Trophoblast cell (in vitro differentiated cells and primary cell): ENCODE results near the gene SST.
"Not testable (repeated sequence)": the region's sequence is repeated elsewhere in the genome, so short reads cannot be mapped to it uniquely, and the experiment has no call there.

Source experiments
- DNase-seq, 2 donors: peaks; one replicate each; pipeline ENCODE4 v3.0.0-alpha.2; 2016
- H2AFZ ChIP-seq: 2 replicates; pipeline ENCODE4 v1.6.1; 2013; ENCODE audit warnings: low read length, moderate library complexity, mild to moderate bottlenecking; ENCODE audit not compliant: insufficient read depth, poor library complexity
- H2AK5ac ChIP-seq: 2 replicates; pipeline ENCODE4 v1.6.1; 2013; ENCODE audit warnings: mild to moderate bottlenecking, low read length
- H2BK120ac ChIP-seq: 2 replicates; pipeline ENCODE4 v1.6.1; 2013; ENCODE audit warnings: low read length, mild to moderate bottlenecking, moderate library complexity; ENCODE audit not compliant: insufficient read depth, poor library complexity
- H2BK12ac ChIP-seq: 2 replicates; pipeline ENCODE4 v1.6.1; 2013; ENCODE audit warnings: mild to moderate bottlenecking, low read length, moderate library complexity
- H2BK5ac ChIP-seq: 2 replicates; pipeline ENCODE4 v1.6.1; 2013; ENCODE audit warnings: low read length, low read depth, moderate library complexity, mild to moderate bottlenecking; ENCODE audit not compliant: poor library complexity
- H3K14ac ChIP-seq: 2 replicates; pipeline ENCODE4 v1.6.1; 2013; ENCODE audit warnings: mild to moderate bottlenecking, low read length
- H3K18ac ChIP-seq: 2 replicates; pipeline ENCODE4 v1.6.1; 2013; ENCODE audit warnings: mild to moderate bottlenecking, low read length
- H3K23ac ChIP-seq: 2 replicates; pipeline ENCODE4 v1.6.1; 2013; ENCODE audit warnings: low read length
- H3K27ac ChIP-seq: 2 replicates; pipeline ENCODE4 v1.5.1; 2013; ENCODE audit warnings: low read depth, mild to moderate bottlenecking, inconsistent platforms, low read length, moderate library complexity
- H3K27me3 ChIP-seq: 2 replicates; pipeline ENCODE4 v1.6.1; 2013; ENCODE audit warnings: inconsistent platforms, mild to moderate bottlenecking, low read length, moderate library complexity; ENCODE audit not compliant: insufficient read depth
- H3K36me3 ChIP-seq, 2 experiments: 1 replicate in 1 of 2; 2 replicates in 1 of 2; pipeline ENCODE4 v1.6.1; 2013; ENCODE audit warnings: low read length in 2 of 2, mild to moderate bottlenecking in 2 of 2, moderate library complexity in 1 of 2; ENCODE audit not compliant: insufficient read depth in 2 of 2, control insufficient read depth in 1 of 2
- H3K4ac ChIP-seq: 2 replicates; pipeline ENCODE4 v1.6.1; 2013; ENCODE audit warnings: low read depth, mild to moderate bottlenecking, low read length, moderate library complexity
- H3K4me1 ChIP-seq, 2 experiments: 1 replicate in 1 of 2; 2 replicates in 1 of 2; pipeline ENCODE4 v1.6.1; 2013; ENCODE audit warnings: low read length in 2 of 2, mild to moderate bottlenecking in 2 of 2, moderate library complexity in 1 of 2; ENCODE audit not compliant: insufficient read depth in 2 of 2, control insufficient read depth in 1 of 2
- H3K4me2 ChIP-seq: 2 replicates; pipeline ENCODE4 v1.6.1; 2013; ENCODE audit warnings: inconsistent platforms, mild to moderate bottlenecking, low read length, moderate library complexity
- H3K4me3 ChIP-seq: 2 replicates; pipeline ENCODE4 v1.5.1; 2013; ENCODE audit warnings: mild to moderate bottlenecking, low read depth, low read length, inconsistent platforms
- H3K79me1 ChIP-seq: one replicate; pipeline ENCODE4 v1.6.1; 2013; ENCODE audit warnings: low read length
- H3K79me2 ChIP-seq: 2 replicates; pipeline ENCODE4 v1.6.1; 2013; ENCODE audit warnings: low read length, mild to moderate bottlenecking; ENCODE audit not compliant: control insufficient read depth, insufficient read depth, poor library complexity
- H3K9ac ChIP-seq: 2 replicates; pipeline ENCODE4 v1.6.1; 2013; ENCODE audit warnings: mild to moderate bottlenecking, low read length
- H3K9me3 ChIP-seq: 2 replicates; pipeline ENCODE4 v1.6.1; 2013; ENCODE audit warnings: low read depth, mild to moderate bottlenecking, control low read depth, inconsistent platforms, low read length; ENCODE audit not compliant: insufficient read depth
- H4K12ac ChIP-seq: 2 replicates; pipeline ENCODE4 v1.6.1; 2013; ENCODE audit warnings: low read depth, mild to moderate bottlenecking, low read length, moderate library complexity
- H4K8ac ChIP-seq: 2 replicates; pipeline ENCODE4 v1.6.1; 2013; ENCODE audit warnings: low read depth, mild to moderate bottlenecking, low read length, moderate library complexity
- H4K91ac ChIP-seq: one replicate; pipeline ENCODE4 v1.6.1; 2013; ENCODE audit warnings: low read depth, mild to moderate bottlenecking, low read length, moderate library complexity
- WGBS: extraction: QIAGEN DNeasy Blood & Tissue Kit; methylation state at CpG from one replicate; pipeline ENCODE4 v1.1.7; 2013; ENCODE audit warnings: missing lambda C conversion rate; ENCODE audit not compliant: insufficient read length, insufficient coverage; ENCODE audit errors: extremely low coverage; 5-methylcytosine and 5-hydroxymethylcytosine counted together

Gene SST

DNA sequence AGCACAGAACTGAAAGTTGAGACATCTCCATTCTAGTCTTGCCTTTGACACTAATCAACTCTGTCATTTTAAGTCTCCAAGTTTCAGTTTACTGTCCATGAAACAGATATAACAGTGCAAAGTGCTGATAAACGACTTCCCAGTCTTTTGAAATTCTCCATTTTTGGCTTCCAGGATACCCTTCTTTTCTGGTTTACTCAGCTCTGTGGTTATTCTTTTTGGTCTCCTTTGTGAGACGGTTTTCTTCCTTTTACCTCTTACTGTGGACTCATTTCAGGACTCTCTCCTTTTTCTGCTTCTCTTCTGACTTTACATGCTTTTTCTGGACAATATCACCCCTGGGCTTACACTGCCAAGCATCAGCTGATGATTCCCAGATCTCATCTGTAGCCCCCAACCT lies 18.9 kb downstream of the SST start:
- no peak overlapping the region for H2AK5ac ChIP-seq
- H4K91ac ChIP-seq = no peak overlapping the region
- no peak overlapping the region for H3K4me3 ChIP-seq
- H3K4ac ChIP-seq = no peak overlapping the region
- H4K8ac ChIP-seq = no peak overlapping the region
- no peak overlapping the region for H3K27ac ChIP-seq
- WGBS = no CpG with 5 or more reads among the region's 2 CpGs
- H2BK12ac ChIP-seq = no peak overlapping the region
- no peak for DNase-seq
- H3K36me3 ChIP-seq = no peaks in the 10 kb centered on the region
- H3K4me1 ChIP-seq = no peaks in the 10 kb centered on the region
- H3K14ac ChIP-seq = no peak overlapping the region
- no peaks in the 10 kb centered on the region for H3K79me2 ChIP-seq
- H2BK120ac ChIP-seq = no peak overlapping the region
- no peaks in the 10 kb centered on the region for H3K9me3 ChIP-seq
- H3K79me1 ChIP-seq = no peaks in the 10 kb centered on the region
- no peak overlapping the region for H3K4me2 ChIP-seq
- no peak overlapping the region for H2BK5ac ChIP-seq
- H2AFZ ChIP-seq = no peak overlapping the region
- no peak overlapping the region for H3K23ac ChIP-seq
- H4K12ac ChIP-seq = no peak overlapping the region
- no peak overlapping the region for H3K9ac ChIP-seq
- H3K27me3 ChIP-seq = no peaks in the 10 kb centered on the region
- no peak overlapping the region for H3K18ac ChIP-seq

DNA sequence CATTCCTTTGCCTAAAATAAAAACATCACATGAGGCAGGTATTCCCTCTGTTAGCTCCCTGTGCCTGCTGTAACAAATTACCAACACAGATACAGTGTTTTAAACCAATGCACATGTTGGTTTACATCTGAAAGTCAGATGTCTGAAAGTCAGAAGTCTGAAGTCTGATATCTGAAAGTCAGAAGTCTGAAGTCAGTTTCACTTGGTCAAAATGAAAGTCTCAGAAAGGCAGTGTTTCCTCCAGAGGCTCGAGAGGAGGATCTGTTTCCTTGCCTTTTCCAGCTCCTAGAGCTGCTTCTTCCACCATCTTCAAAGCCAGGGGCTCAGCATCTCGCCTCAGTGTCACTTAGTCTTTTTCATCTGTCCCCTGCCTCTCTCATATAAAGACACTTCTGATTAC lies 22.0 kb downstream of the SST start:
- Histone ChIP-seq H3K9ac (no peak overlapping the region), H3K36me3 (no peaks in the 10 kb centered on the region), H3K9me3 (no peaks in the 10 kb centered on the region), H3K4me2 (no peak overlapping the region), H4K12ac (no peak overlapping the region), H2BK5ac (no peak overlapping the region), H3K4ac (no peak overlapping the region), H2AK5ac (no peak overlapping the region), H4K91ac (no peak overlapping the region), H3K79me1 (no peaks in the 10 kb centered on the region), H3K23ac (no peak overlapping the region), H2AFZ (no peak overlapping the region), H2BK12ac (no peak overlapping the region), H3K18ac (no peak overlapping the region), H3K4me3 (no peak overlapping the region), H3K27ac (no peak overlapping the region), H4K8ac (no peak overlapping the region), H3K14ac (no peak overlapping the region), H2BK120ac (no peak overlapping the region), H3K4me1 (no peaks in the 10 kb centered on the region), H3K79me2 (no peaks in the 10 kb centered on the region), H3K27me3 (no peaks in the 10 kb centered on the region)
- DNase-seq = no peak
- no CpG with 5 or more reads among the region's 2 CpGs for WGBS

DNA sequence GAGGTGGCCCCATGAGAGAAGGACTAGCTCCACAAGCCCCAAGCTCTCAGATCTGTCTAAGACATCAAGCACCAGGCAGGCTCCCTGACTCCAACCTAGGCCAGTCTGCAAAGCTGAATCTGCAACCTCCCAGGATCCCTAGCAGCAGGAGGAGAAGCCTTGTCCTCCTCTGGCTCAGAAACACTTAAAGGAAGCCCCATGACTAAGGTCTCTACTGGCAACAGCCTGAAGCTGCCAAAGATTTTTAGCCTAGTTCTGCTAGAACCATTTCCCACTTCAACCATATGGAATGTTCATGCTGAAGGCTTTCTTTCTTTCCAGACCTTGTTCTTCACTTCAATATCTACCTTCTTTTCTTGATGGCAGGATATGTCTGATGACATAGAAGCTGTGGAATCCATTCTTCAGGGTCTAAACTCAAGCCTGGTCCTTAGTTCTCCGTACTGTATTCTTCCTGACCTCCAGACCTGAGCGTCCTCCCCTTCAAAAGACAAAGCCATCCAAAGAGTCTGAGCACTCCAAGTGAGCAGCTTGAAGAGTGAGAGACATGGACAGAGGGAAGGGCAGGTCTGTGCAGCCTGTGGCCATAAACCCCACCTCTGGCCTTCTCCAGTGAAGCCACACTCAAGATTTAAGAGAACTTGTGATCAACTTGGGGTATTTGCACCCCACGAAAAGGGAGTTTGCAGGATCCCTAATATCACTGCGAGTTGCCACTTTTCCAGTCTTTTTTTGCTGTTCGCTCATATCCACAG lies 23.1 kb downstream of the SST start:
- Histone ChIP-seq H3K4me2 (no peak overlapping the region), H2BK5ac (no peak overlapping the region), H2AK5ac (no peak overlapping the region), H3K4me1 (no peaks in the 10 kb centered on the region), H3K27ac (no peak overlapping the region), H3K4ac (no peak overlapping the region), H3K23ac (no peak overlapping the region), H3K36me3 (no peaks in the 10 kb centered on the region), H3K79me2 (no peaks in the 10 kb centered on the region), H4K12ac (no peak overlapping the region), H2AFZ (no peak overlapping the region), H3K14ac (no peak overlapping the region), H3K9me3 (no peaks in the 10 kb centered on the region), H3K27me3 (no peaks in the 10 kb centered on the region), H3K18ac (no peak overlapping the region), H4K8ac (no peak overlapping the region), H4K91ac (no peak overlapping the region), H2BK120ac (no peak overlapping the region), H2BK12ac (no peak overlapping the region), H3K9ac (no peak overlapping the region), H3K79me1 (no peaks in the 10 kb centered on the region), H3K4me3 (no peak overlapping the region)
- DNase-seq = no peak
- WGBS = no CpG with 5 or more reads among the region's 5 CpGs

DNA sequence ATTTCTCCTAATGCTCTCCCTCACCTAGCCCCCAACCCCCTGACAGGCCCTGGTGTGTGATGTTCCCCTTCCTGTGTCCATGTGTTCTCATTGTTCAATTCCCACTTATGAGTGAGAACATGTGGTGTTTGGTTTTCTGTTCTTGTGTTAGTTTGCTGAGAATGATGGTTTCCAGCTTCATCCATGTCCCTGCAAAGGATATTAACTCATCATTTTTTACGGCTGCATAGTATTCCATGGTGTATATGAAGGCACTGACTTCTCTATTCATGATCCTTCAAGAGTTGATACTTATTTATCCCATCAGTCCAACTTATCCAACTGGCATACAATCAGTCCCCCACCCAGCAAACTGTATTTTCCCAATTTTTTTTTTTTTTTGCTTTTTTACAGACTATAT lies 24.8 kb downstream of the SST start:
- H3K4me1 ChIP-seq, H2AK5ac ChIP-seq, H3K36me3 ChIP-seq, H3K14ac ChIP-seq, H3K18ac ChIP-seq, H3K4ac ChIP-seq, H4K91ac ChIP-seq, H2BK5ac ChIP-seq, H3K27ac ChIP-seq, H2BK120ac ChIP-seq, H3K4me3 ChIP-seq, H3K27me3 ChIP-seq, H3K4me2 ChIP-seq, DNase-seq, H2BK12ac ChIP-seq, H3K9me3 ChIP-seq, H3K79me1 ChIP-seq, H3K79me2 ChIP-seq, H3K9ac ChIP-seq, H4K8ac ChIP-seq, H2AFZ ChIP-seq, H4K12ac ChIP-seq, H3K23ac ChIP-seq: not testable (repeated sequence)
- no CpG with 5 or more reads among the region's 1 CpG for WGBS
